H1 (cell line): ENCODE measurements around the gene CAB39L. TPM values are rescaled to one million over a fixed set of nuclear protein-coding genes. Genes with fewer than 3 reads are reported as not detected.

Source experiments
- CTCF ChIA-PET: fragments of 300-600 bp; sonication (Branson Sonifier 250); formaldehyde crosslinking; loops from one replicate; lab custom pipeline; 2021; ENCODE audit not compliant: partially characterized antibody; lab: Charles Lee
- POLR2A ChIA-PET: fragments of 300-600 bp; sonication (Branson Sonifier 250); formaldehyde crosslinking; loops from one replicate; lab custom pipeline; 2021; ENCODE audit warnings: inconsistent platforms; ENCODE audit not compliant: partially characterized antibody; lab: Charles Lee
- DNase-seq, 2 experiments: peaks; one replicate each; pipeline versions ENCODE4 v3.0.0 to v3.0.0-alpha.2; 2010 to 2022; ENCODE audit warnings: low spot score in 2 of 2, low read depth in 1 of 2, mixed read lengths in 1 of 2
- FAIRE-seq: peaks from 2 replicates; lab custom pipeline; 2011; peaks lifted over from hg19 to GRCh38; lab: Jason Lieb, UNC
- H2AFZ ChIP-seq: 2 replicates; pipeline ENCODE4 v1.8.1; 2012; ENCODE audit warnings: low read length, inconsistent platforms
- H2AK5ac ChIP-seq: 2 replicates; pipeline ENCODE4 v1.6.1; 2013; ENCODE audit warnings: low read depth, low read length
- H2BK120ac ChIP-seq: replicated peaks from 2 replicates; pipeline ENCODE3; 2013; ENCODE audit warnings: low read depth, low read length, inconsistent platforms
- H2BK12ac ChIP-seq: 2 replicates; pipeline ENCODE4 v1.6.1; 2013; ENCODE audit warnings: low read depth, low read length
- H2BK15ac ChIP-seq: 2 replicates; pipeline ENCODE4 v1.6.1; 2013; ENCODE audit warnings: low read length
- H2BK20ac ChIP-seq: 2 replicates; pipeline ENCODE4 v1.6.1; 2013; ENCODE audit warnings: low read length
- H2BK5ac ChIP-seq: 2 replicates; pipeline ENCODE4 v1.6.1; 2013; ENCODE audit warnings: low read depth, low read length
- H3K14ac ChIP-seq: 2 replicates; pipeline ENCODE4 v1.6.1; 2013; ENCODE audit warnings: inconsistent platforms; ENCODE audit not compliant: insufficient read length
- H3K18ac ChIP-seq: 2 replicates; pipeline ENCODE4 v1.6.1; 2013; ENCODE audit warnings: low read length; ENCODE audit errors: extremely low read depth
- H3K23ac ChIP-seq: 2 replicates; pipeline ENCODE4 v1.6.1; 2013; ENCODE audit warnings: inconsistent platforms; ENCODE audit not compliant: insufficient read length
- H3K23me2 ChIP-seq: 2 replicates; pipeline ENCODE4 v1.6.1; 2013; ENCODE audit warnings: low read depth, low read length
- H3K27ac ChIP-seq: 2 replicates; pipeline ENCODE4 v1.6.1; 2011; ENCODE audit warnings: low read depth, low read length, inconsistent platforms
- H3K27me3 ChIP-seq, 4 experiments: replicated peaks in 1 of 4; 1 replicate in 1 of 4; 2 replicates in 3 of 4; pipeline versions ENCODE4 v1.6.1 to v1.8.1; 2011 to 2013; ENCODE audit warnings: low read length in 3 of 4, mild to moderate bottlenecking in 3 of 4, inconsistent platforms in 2 of 4, mixed read lengths in 2 of 4, moderate library complexity in 1 of 4; ENCODE audit not compliant: control insufficient read depth in 3 of 4, insufficient read depth in 3 of 4; ENCODE audit errors: extremely low read depth in 1 of 4
- H3K36me3 ChIP-seq, 4 experiments: 2 replicates each; pipeline versions ENCODE4 v1.6.1 to v1.8.1; 2011 to 2013; ENCODE audit warnings: mild to moderate bottlenecking in 4 of 4, low read length in 3 of 4, moderate library complexity in 2 of 4, control low read depth in 1 of 4, inconsistent platforms in 1 of 4; ENCODE audit not compliant: insufficient read depth in 4 of 4, control insufficient read depth in 2 of 4
- H3K4ac ChIP-seq: replicated peaks from 2 replicates; pipeline ENCODE3; 2013; ENCODE audit warnings: low read length, low read depth, mixed read lengths, inconsistent platforms; ENCODE audit not compliant: insufficient read length
- H3K4me1 ChIP-seq, 4 experiments: replicated peaks in 1 of 4; 1 replicate in 1 of 4; 2 replicates in 3 of 4; pipeline versions ENCODE4 v1.6.1 to v1.8.1; 2011 to 2013; ENCODE audit warnings: low read length in 3 of 4, inconsistent platforms in 2 of 4, mixed read lengths in 1 of 4; ENCODE audit not compliant: insufficient read depth in 4 of 4, control insufficient read depth in 3 of 4
- H3K4me2 ChIP-seq, 2 experiments: 2 replicates each; pipeline versions ENCODE4 v1.6.1 to v1.8.1; 2011 to 2013; ENCODE audit warnings: low read depth in 2 of 2, low read length in 2 of 2, control low read depth in 1 of 2, inconsistent platforms in 1 of 2, mild to moderate bottlenecking in 1 of 2; ENCODE audit not compliant: insufficient read depth in 1 of 2
- H3K4me3 ChIP-seq, 4 experiments: fragments of 200-600, 300-600 bp in 1 of 4; sonication (generic), shearing (Covaris generic), sonication (Bioruptor Twin) in 1 of 4; 2 replicates each; pipeline versions ENCODE4 v1.5.1 to v1.8.1; 2011 to 2016; ENCODE audit warnings: low read length in 4 of 4, low read depth in 3 of 4, control low read depth in 2 of 4, inconsistent platforms in 2 of 4, mild to moderate bottlenecking in 2 of 4, mixed read lengths in 1 of 4, moderate library complexity in 1 of 4; ENCODE audit not compliant: insufficient read depth in 2 of 4; ENCODE audit errors: extremely low read depth in 1 of 4
- H3K56ac ChIP-seq: replicated peaks from 2 replicates; pipeline ENCODE3; 2013; ENCODE audit warnings: low read depth, mild to moderate bottlenecking, mixed read lengths, low read length, inconsistent platforms; ENCODE audit not compliant: insufficient read length
- H3K79me1 ChIP-seq: 2 replicates; pipeline ENCODE4 v1.6.1; 2013; ENCODE audit warnings: low read depth, low read length, control low read depth
- H3K79me2 ChIP-seq, 2 experiments: 2 replicates each; pipeline versions ENCODE4 v1.6.1 to v1.8.1; 2012 to 2013; ENCODE audit warnings: low read length in 2 of 2, mild to moderate bottlenecking in 2 of 2, inconsistent platforms in 1 of 2; ENCODE audit not compliant: insufficient read depth in 2 of 2, control insufficient read depth in 1 of 2
- H3K9ac ChIP-seq, 4 experiments: replicated peaks in 1 of 4; 1 replicate in 1 of 4; 2 replicates in 3 of 4; pipeline versions ENCODE4 v1.6.1 to v1.8.1; 2011 to 2013; ENCODE audit warnings: low read depth in 3 of 4, low read length in 3 of 4, control low read depth in 2 of 4, mild to moderate bottlenecking in 2 of 4, moderate library complexity in 2 of 4, inconsistent platforms in 1 of 4; ENCODE audit errors: extremely low read depth in 1 of 4
- H3K9me3 ChIP-seq, 2 experiments: 2 replicates each; pipeline versions ENCODE4 v1.6.1 to v1.8.1; 2012 to 2013; ENCODE audit warnings: mild to moderate bottlenecking in 2 of 2, moderate library complexity in 2 of 2, control low read depth in 1 of 2, inconsistent platforms in 1 of 2, low read depth in 1 of 2, low read length in 1 of 2, mixed read lengths in 1 of 2; ENCODE audit not compliant: insufficient read depth in 2 of 2
- H4K20me1 ChIP-seq, 2 experiments: replicated peaks in 1 of 2; 2 replicates each; pipeline versions ENCODE3 to v1.8.1; 2011 to 2013; ENCODE audit warnings: inconsistent platforms in 2 of 2, low read length in 2 of 2, mild to moderate bottlenecking in 1 of 2; ENCODE audit not compliant: insufficient read depth in 2 of 2, control insufficient read depth in 1 of 2
- H4K5ac ChIP-seq: 2 replicates; pipeline ENCODE4 v1.6.1; 2013; ENCODE audit warnings: low read length, low read depth, mixed read lengths, inconsistent platforms; ENCODE audit not compliant: insufficient read length
- H4K8ac ChIP-seq: 2 replicates; pipeline ENCODE4 v1.8.0; 2013; ENCODE audit warnings: mild to moderate bottlenecking, moderate library complexity, low read length, inconsistent platforms; ENCODE audit not compliant: insufficient read depth; ENCODE audit errors: extremely low read depth
- H4K91ac ChIP-seq: replicated peaks from 2 replicates; pipeline ENCODE3; 2013; ENCODE audit warnings: low read length, mixed read lengths, inconsistent platforms; ENCODE audit not compliant: insufficient read length
- SIN3A ChIP-seq, 2 experiments: IDR thresholded peaks in 1 of 2; conservative IDR thresholded peaks in 1 of 2; 2 replicates each; pipeline ENCODE4 v1.6.1; 2011 to 2012; ENCODE audit warnings: low read length in 2 of 2, improper control_type of control experiment in 1 of 2, low read depth in 1 of 2, mild to moderate bottlenecking in 1 of 2
- SIRT6 ChIP-seq: IDR thresholded peaks from one replicate; pipeline ENCODE4 v1.7.1; 2012; ENCODE audit warnings: low read length, inconsistent platforms
- SRF ChIP-seq: IDR thresholded peaks from 2 replicates; pipeline ENCODE4 v1.6.1; 2011; ENCODE audit warnings: mild to moderate bottlenecking, low read depth, low read length, moderate library complexity
- WGBS, 2 experiments: shearing (Covaris generic) in 1 of 2; methylation state at CpG; one replicate each; pipeline versions ENCODE4 v1.1.6 to v1.1.7; 2013 to 2015; ENCODE audit warnings: low lambda C conversion rate in 2 of 2, mixed read lengths in 2 of 2, inconsistent platforms in 1 of 2, low coverage in 1 of 2, missing lambda C conversion rate in 1 of 2; ENCODE audit not compliant: insufficient replicate concordance in 2 of 2, insufficient coverage in 1 of 2, insufficient read length in 1 of 2; ENCODE audit errors: extremely low coverage in 1 of 2, missing lambda C conversion rate in 1 of 2; 5-methylcytosine and 5-hydroxymethylcytosine counted together
- polyA plus RNA-seq, 7 experiments: library from polyadenylated mRNA; depleted of rRNA in 3 of 7; stranded (reverse) in 5 of 7; unstranded in 2 of 7; fragments of >200 nt in 5 of 7; fragments of 200-250 nt in 2 of 7; gene quantifications; 1 replicate in 5 of 7; 2 replicates in 1 of 7; 4 replicates in 1 of 7; pipeline versions ENCODE4 v1.2.1 to v1.2.3, GENCODE V29; 2011 to 2013; ENCODE audit warnings: missing spikeins in 2 of 7, mixed read lengths in 2 of 7
- total RNA-seq: library from RNA; stranded (reverse); fragmentation: NEBNext Ultra II Directional; extraction: Animal tissue kit (Norgen Biotek cat#: 25700); gene quantifications from 2 replicates; pipeline ENCODE4 v1.2.1, GENCODE V29; 2021

Gene CAB39L
- total and polyA plus RNA-seq, 2 of the 8 experiments (the other 6 are each of a cell fraction or from before 2014, with no cell fraction given): 2.5 to 4.8 TPM

DNA sequence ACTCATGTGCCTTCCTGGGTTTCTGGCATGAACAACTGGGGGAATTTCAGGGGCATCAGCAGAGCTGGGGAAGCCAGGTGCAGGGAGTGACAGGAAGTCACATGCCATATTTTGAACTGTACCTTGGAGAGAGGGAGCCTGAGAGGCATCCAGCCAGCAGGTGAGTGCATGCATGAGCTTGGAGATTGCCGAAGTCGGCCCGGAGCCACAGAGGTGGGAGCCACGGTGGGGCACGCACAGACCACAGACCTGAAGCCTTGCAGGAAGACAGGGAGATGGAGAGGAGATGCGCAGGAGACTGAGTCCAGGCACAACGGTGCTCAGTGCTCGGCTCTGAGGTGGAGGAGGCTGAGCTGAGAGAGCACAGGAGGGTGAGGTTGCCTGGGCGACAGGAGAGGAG lies 141.0 kb downstream of the CAB39L start:
- Histone ChIP-seq H4K5ac (no peak overlapping the region), H4K91ac (no peak overlapping the region), H2BK20ac (no peak overlapping the region), H3K79me1 (no peaks in the 10 kb centered on the region), H2AK5ac (no peak overlapping the region), H4K8ac (no peak overlapping the region), H3K27ac (no peak overlapping the region), H2BK120ac (no peak overlapping the region), H3K18ac (no peak overlapping the region), H3K4me1 (peaks cover 0 to 3% (median 0%) of the 10 kb centered on the region in 4 experiments; a peak in 2 of 7 replicates), H3K56ac (no peak overlapping the region), H3K36me3 (no peaks in the 10 kb centered on the region), H3K4ac (no peak overlapping the region), H3K23me2 (no peaks in the 10 kb centered on the region), H4K20me1 (no peaks in the 10 kb centered on the region), H3K4me3 (no peak overlapping the region), H3K9me3 (no peaks in the 10 kb centered on the region), H3K27me3 (peaks cover 0 to 2% (median 0%) of the 10 kb centered on the region in 4 experiments; a peak in 1 of 7 replicates), H2BK15ac (peak overlapping the region; percentile 40; the same call in 1 of the 2 replicates), H2BK5ac (no peak overlapping the region), H3K14ac (no peak overlapping the region), H2BK12ac (no peak overlapping the region), H3K4me2 (no peak overlapping the region), H2AFZ (no peak overlapping the region), H3K9ac (no peak overlapping the region), H3K23ac (no peak overlapping the region), H3K79me2 (no peaks in the 10 kb centered on the region)
- WGBS, 2 experiments: 89% methylated on average over 9 of the region's 9 CpGs; no CpG with 5 or more reads in 1 of the 2 experiments
- CTCF ChIA-PET: interaction anchor here (0.6 to 1.6 kb wide), 13 partner anchors 11 to 304 kb away, joined by 3 to 7 read pairs (median 3); no protein-coding TSS in a partner anchor
- FAIRE-seq (no peak), DNase-seq (no peak)
- POLR2A ChIA-PET: no interaction called here
- TF ChIP-seq SIRT6 (no peak), SRF (no peak), SIN3A (conservative IDR thresholded peaks at IDR 0.05 in 1 of 2, IDR thresholded peaks at IDR 0.05 in 1 of 2; ENCODE audit: low read depth in 1 of 2, low read length in 2 of 2) (no peak)
